Ovary (tissue), 9 donors: ENCODE results near the gene NECTIN1. TPM values are rescaled to one million over a fixed set of nuclear protein-coding genes. Genes with fewer than 3 reads are reported as not detected.

Experiments
- DNase-seq, 5 donors: peaks; one replicate each; pipeline ENCODE4 v3.0.0-alpha.2; 2019 to 2020
- H3K27ac ChIP-seq, 2 donors: fragments of 200-600 bp; one replicate each; pipeline versions ENCODE4 v1.5.1 to v1.8.0; 2019 to 2022
- H3K27me3 ChIP-seq: fragments of 200-600 bp; one replicate; pipeline ENCODE4 v1.8.0; 2022
- H3K36me3 ChIP-seq: fragments of 200-600 bp; sonication (generic); one replicate; pipeline ENCODE4 v1.5.1; 2019
- H3K4me1 ChIP-seq: one replicate; pipeline ENCODE4 v1.8.1; 2013; ENCODE audit warnings: mild to moderate bottlenecking, moderate library complexity; ENCODE audit not compliant: insufficient read depth
- H3K4me3 ChIP-seq: fragments of 200-600 bp; sonication (generic); one replicate; pipeline ENCODE4 v1.5.1; 2017
- H3K9me3 ChIP-seq, 2 donors: fragments of 200-600 bp in 1 of 2; sonication (generic) in 1 of 2; one replicate each; pipeline versions ENCODE4 v1.5.1 to v1.8.1; 2013 to 2019; ENCODE audit warnings: mild to moderate bottlenecking in 1 of 2, moderate library complexity in 1 of 2
- CTCF ChIP-seq, 3 donors: fragments of 450-650 bp in 2 of 3; fragments of 200-600 bp in 1 of 3; IDR thresholded peaks; one replicate each; pipeline versions ENCODE4 v1.5.1 to v1.8.0; 2016 to 2022; ENCODE audit warnings: antibody characterized with exemption in 3 of 3, mild to moderate bottlenecking in 1 of 3
- EP300 ChIP-seq: sonication (generic); formaldehyde crosslinking; IDR thresholded peaks from one replicate; pipeline ENCODE4 v1.6.1; 2017; ENCODE audit warnings: antibody characterized with exemption
- POLR2A ChIP-seq: fragments of 450-650 bp; IDR thresholded peaks from one replicate; pipeline ENCODE4 v1.6.1; 2017; ENCODE audit warnings: antibody characterized with exemption, mild to moderate bottlenecking, moderate library complexity
- WGBS, 3 donors: extraction: QIAGEN DNeasy Blood & Tissue Kit in 1 of 3; methylation state at CpG; one replicate each; pipeline versions ENCODE4 v1.1.5 to v1.1.7; 2013 to 2017; 5-methylcytosine and 5-hydroxymethylcytosine counted together
- intact Hi-C, 4 donors: fragments of 100-400 bp; cut with DNase I; formaldehyde crosslinking; loops; one replicate each; pipeline versions ENCODE4 v1.11.0 to v1.15.1; 2022 to 2023
- polyA plus RNA-seq, 2 donors: library from polyadenylated mRNA; stranded (reverse); fragments of 200-250 nt in 1 of 2; fragments of 350-450 nt in 1 of 2; fragmentation: Illumina TruSeq in 1 of 2; extraction: RNeasy Lipid Tissue Mini Kit (QIAGEN cat#74804) in 1 of 2; gene quantifications; one replicate each; pipeline ENCODE4 v1.2.3, GENCODE V29; 2013 to 2014
- total RNA-seq, 7 donors: library from RNA; depleted of rRNA in 2 of 7; stranded (reverse); fragments of >200 nt in 2 of 7; fragmentation: NEBNext Ultra II Directional in 3 of 7; extraction: Animal tissue kit (Norgen Biotek cat#: 25700) in 3 of 7; gene quantifications; one replicate each; pipeline versions ENCODE4 v1.1.0 to v1.2.4, GENCODE V29; 2016 to 2023
- donor health status: DM: no; HTN: no; CAD: no; lungs with moderate emphysema.
- donor health status: DM: no; HTN: no; CAD: no.
- donor health status: Bipolar disorder and iron deficiency.
- donor health status: DM: yes; HTN: yes; CAD: no.
- donor health status: DM: no; HTN: no; CAD: no.
- donor health status: DM: yes; HTN: yes; CAD: no.

Gene NECTIN1
- total and polyA plus RNA-seq, 9 donors: 1.5 to 12.1 (median 5.7) TPM

- 52 to 71% (median 67%) methylated on average over 4 of the region's 4 CpGs for WGBS, 3 donors
- DNase-seq: no peak
- H3K36me3 ChIP-seq: no peaks in the 10 kb centered on the region
These were observed 120.2 kb downstream of the NECTIN1 start for GRCh38 chr11:119608781-119609180.

GRCh38 chr11:119608201-119608600 is 120.8 kb downstream of the NECTIN1 start:
- no peak for TF ChIP-seq CTCF (IDR thresholded peaks at IDR 0.05)
- no peak for TF ChIP-seq POLR2A
- no peak for TF ChIP-seq EP300
- H3K4me1 ChIP-seq: no peaks in the 10 kb centered on the region
- H3K9me3 ChIP-seq: no peaks in the 10 kb centered on the region
- no peak overlapping the region for H3K27ac ChIP-seq
- WGBS, 3 donors: 78 to 80% (median 79%) methylated on average over 6 of the region's 6 CpGs
- no peaks in the 10 kb centered on the region for H3K27me3 ChIP-seq
- H3K4me3 ChIP-seq: no peak overlapping the region
- intact Hi-C loops: no loop called here
- DNase-seq: no peak
- no peaks in the 10 kb centered on the region for H3K36me3 ChIP-seq

More at GRCh38 chr11:119608781-119609180, 120.2 kb downstream of the NECTIN1 start:
- Histone ChIP-seq H3K4me1 (no peaks in the 10 kb centered on the region), H3K27ac (no peak overlapping the region), H3K27me3 (no peaks in the 10 kb centered on the region), H3K9me3 (no peaks in the 10 kb centered on the region), H3K4me3 (no peak overlapping the region)
- intact Hi-C loops: no loop called here
- no peak for TF ChIP-seq POLR2A
- no peak for TF ChIP-seq CTCF (IDR thresholded peaks at IDR 0.05)
- TF ChIP-seq EP300: no peak

- 36 to 47% (median 37%) methylated on average over 5 of the region's 5 CpGs for WGBS, 3 donors
- Histone ChIP-seq H3K4me3 (no peak overlapping the region), H3K36me3 (no peaks in the 10 kb centered on the region), H3K4me1 (no peaks in the 10 kb centered on the region), H3K9me3 (no peaks in the 10 kb centered on the region), H3K27ac (no peak overlapping the region), H3K27me3 (no peaks in the 10 kb centered on the region)
- no peak for DNase-seq
- intact Hi-C loops: no loop called here
- TF ChIP-seq POLR2A (no peak), CTCF (IDR thresholded peaks at IDR 0.05) (no peak), EP300 (no peak)
These were observed 121.3 kb downstream of the NECTIN1 start for GRCh38 chr11:119607726-119608125.

GRCh38 chr11:119605137-119605665 is 123.8 kb downstream of the NECTIN1 start:
- Histone ChIP-seq H3K9me3 (no peaks in the 10 kb centered on the region), H3K36me3 (no peaks in the 10 kb centered on the region), H3K4me3 (no peak overlapping the region), H3K4me1 (no peaks in the 10 kb centered on the region), H3K27ac (no peak overlapping the region), H3K27me3 (no peaks in the 10 kb centered on the region)
- 65 to 76% (median 67%) methylated on average over 17 of the region's 17 CpGs for WGBS, 3 donors
- intact Hi-C loops: no loop called here
- no peak for TF ChIP-seq POLR2A
- TF ChIP-seq EP300: no peak
- no peak for TF ChIP-seq CTCF (IDR thresholded peaks at IDR 0.05)
- no peak for DNase-seq
